ENCODE results near the gene CACNA1S. TPM values are rescaled to one million over a fixed set of nuclear protein-coding genes. Genes with fewer than 3 reads are reported as not detected.

Gene CACNA1S
- total and polyA plus RNA-seq, 2 donors, result 0.05 to 0.09 TPM

DNA sequence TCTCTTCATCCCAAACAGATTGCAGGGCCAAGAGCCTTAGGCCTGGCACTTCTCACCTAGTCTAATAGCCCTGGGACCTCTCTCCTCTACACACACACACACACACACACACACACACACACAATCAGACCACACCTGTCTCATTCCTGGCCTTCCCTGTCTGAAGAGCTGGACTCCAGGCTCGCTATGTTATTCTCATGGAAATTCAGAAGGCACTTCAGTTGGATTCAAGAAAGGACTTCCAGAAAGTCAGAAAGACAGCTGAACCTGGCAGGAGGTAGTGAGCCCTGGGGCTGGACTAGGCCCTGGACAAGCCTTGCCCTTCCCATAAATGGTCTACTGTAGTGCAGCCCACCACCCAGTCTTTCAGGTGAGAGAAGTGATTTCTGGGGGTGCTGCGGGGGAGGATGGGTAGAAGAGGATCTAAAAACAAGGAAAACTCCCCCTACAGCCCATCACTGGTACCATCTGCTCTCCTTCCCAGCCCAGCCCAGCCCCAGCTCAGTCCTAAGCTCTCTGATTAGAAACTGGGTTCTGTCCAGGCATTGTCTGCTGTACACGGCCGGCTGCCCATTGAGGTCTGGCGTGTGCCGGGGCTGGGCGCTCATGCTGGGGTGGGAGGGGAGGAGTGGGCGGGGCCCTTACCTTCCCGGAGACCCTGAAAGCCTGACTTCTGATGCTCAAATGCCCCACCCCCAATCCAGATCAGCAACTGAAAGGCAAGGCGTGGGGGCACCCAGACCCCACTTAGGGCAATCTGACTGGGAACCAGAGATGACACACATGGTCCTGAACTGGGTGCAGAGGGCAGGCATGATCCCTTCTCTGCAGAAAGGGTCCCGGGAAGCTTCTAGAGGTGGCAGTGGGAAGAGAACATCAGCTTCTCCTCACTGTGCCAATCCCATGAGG is 91.3 kb downstream of the CACNA1S start:
- H3K4me3 ChIP-seq (ENCODE audit: low read length in 2 of 2), result peak overlapping the region; percentile 57 to 81
- no peaks in the 10 kb centered on the region for H3K27me3 ChIP-seq (ENCODE audit: control insufficient read depth in 2 of 2, insufficient read depth in 1 of 2, low read length in 1 of 2)
- H3K27ac ChIP-seq (ENCODE audit: low read depth in 1 of 2, low read length in 1 of 2), result peak overlapping the region; percentile 96 to 97
- H3K36me3 ChIP-seq (ENCODE audit: control insufficient read depth in 2 of 2, insufficient read depth in 2 of 2, low read length in 1 of 2), result no peaks in the 10 kb centered on the region
- 84% methylated on average over 11 of the region's 11 CpGs for WGBS
- peak in 4 of 9 donors; percentile 38 to 73 (median 48) for DNase-seq (ENCODE audit: low read depth in 6 of 9, low spot score in 9 of 9)
- peaks cover 0 to 5% of the 10 kb centered on the region in 2 donors for H3K9me3 ChIP-seq (ENCODE audit: control insufficient read depth in 2 of 2, insufficient read depth in 1 of 2, low read length in 1 of 2)
- H3K4me1 ChIP-seq (ENCODE audit: control insufficient read depth in 2 of 2, insufficient read depth in 2 of 2, low read length in 2 of 2), result peaks cover 51 to 86% of the 10 kb centered on the region in 2 donors

DNA sequence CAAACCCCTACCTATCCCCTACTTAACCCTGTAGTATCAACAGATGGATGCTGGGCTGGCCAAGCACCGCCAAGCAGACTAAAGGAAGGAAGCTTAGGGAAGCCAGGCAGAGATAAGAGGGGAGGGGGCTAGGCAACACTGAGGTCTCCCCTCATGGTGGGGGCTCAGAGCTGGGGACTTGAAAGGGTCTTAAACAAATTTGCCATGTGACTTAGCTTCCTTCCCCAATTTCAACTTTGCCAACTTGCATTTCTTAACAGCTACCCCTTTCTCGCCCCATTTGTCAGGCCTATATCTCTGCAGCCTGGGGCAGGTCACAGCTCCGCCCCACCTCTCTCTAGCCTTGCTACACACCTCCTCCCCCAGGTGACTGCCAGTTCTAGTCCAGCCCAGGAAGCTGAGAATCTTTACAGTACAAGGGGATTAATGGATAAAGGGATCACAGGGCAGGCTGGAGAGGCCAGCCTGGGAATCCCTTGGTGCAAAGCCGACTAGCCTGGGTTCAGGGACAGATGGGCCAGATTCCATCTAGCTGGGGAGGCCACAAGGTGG is 92.1 kb downstream of the CACNA1S start:
- H3K27me3 ChIP-seq (ENCODE audit: control insufficient read depth in 2 of 2, insufficient read depth in 1 of 2, low read length in 1 of 2), result no peaks in the 10 kb centered on the region
- peak in 4 of 9 donors; percentile 14 to 71 (median 34) for DNase-seq (ENCODE audit: low read depth in 6 of 9, low spot score in 9 of 9)
- H3K9me3 ChIP-seq (ENCODE audit: control insufficient read depth in 2 of 2, insufficient read depth in 1 of 2, low read length in 1 of 2), result peaks cover 0 to 5% of the 10 kb centered on the region in 2 donors
- no peaks in the 10 kb centered on the region for H3K36me3 ChIP-seq (ENCODE audit: control insufficient read depth in 2 of 2, insufficient read depth in 2 of 2, low read length in 1 of 2)
- peaks cover 48 to 87% of the 10 kb centered on the region in 2 donors for H3K4me1 ChIP-seq (ENCODE audit: control insufficient read depth in 2 of 2, insufficient read depth in 2 of 2, low read length in 2 of 2)
- peak overlapping the region; percentile 12 to 16 for H3K4me3 ChIP-seq (ENCODE audit: low read length in 2 of 2)
- WGBS, result 34% methylated on average over 4 of the region's 4 CpGs
- H3K27ac ChIP-seq (ENCODE audit: low read depth in 1 of 2, low read length in 1 of 2), result peak overlapping the region; percentile 96 to 97

DNA sequence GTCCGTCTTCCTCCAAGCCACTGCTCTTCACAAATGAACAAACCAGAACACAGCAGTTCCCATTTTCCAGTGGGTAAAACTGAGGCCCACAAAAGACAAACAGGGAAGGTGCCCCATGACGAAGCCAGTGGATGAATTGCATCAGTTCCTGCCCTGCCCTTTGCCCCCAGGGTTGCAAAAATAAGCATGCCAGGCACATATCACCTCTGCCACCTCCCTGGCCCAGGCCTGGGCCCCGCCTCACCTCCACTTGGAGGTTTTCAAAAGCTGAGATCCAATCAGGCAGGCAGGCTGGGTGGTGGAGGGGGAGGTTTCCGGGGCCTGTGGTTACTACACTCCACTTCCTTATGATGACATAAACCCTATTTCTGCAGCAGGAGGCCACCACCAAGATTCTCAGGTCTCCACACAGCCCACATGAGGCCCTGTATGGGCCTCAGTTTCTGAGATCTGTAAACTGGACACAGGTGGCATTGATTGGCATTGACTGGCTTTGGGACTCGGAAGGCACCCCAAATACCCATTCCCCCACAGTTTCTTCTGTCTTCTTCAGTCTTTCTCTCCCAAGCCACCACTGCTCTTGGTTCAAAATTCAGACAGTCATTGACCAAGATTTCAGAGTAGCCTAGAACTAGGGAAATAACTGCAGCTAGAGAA is 92.8 kb downstream of the CACNA1S start:
- Histone ChIP-seq H3K27ac (ENCODE audit: low read depth in 1 of 2, low read length in 1 of 2) (peak overlapping the region; percentile 96 to 97), H3K36me3 (ENCODE audit: control insufficient read depth in 2 of 2, insufficient read depth in 2 of 2, low read length in 1 of 2) (no peaks in the 10 kb centered on the region), H3K27me3 (ENCODE audit: control insufficient read depth in 2 of 2, insufficient read depth in 1 of 2, low read length in 1 of 2) (no peaks in the 10 kb centered on the region), H3K4me1 (ENCODE audit: control insufficient read depth in 2 of 2, insufficient read depth in 2 of 2, low read length in 2 of 2) (peaks cover 48 to 84% of the 10 kb centered on the region in 2 donors), H3K9me3 (ENCODE audit: control insufficient read depth in 2 of 2, insufficient read depth in 1 of 2, low read length in 1 of 2) (peaks cover 0 to 5% of the 10 kb centered on the region in 2 donors), H3K4me3 (ENCODE audit: low read length in 2 of 2) (peak overlapping the region; percentile 12 to 16)
- peak; percentile 65 to 96 (median 87) for DNase-seq (ENCODE audit: low read depth in 6 of 9, low spot score in 9 of 9)
- WGBS, result 22% methylated on average over 5 of the region's 5 CpGs

DNA sequence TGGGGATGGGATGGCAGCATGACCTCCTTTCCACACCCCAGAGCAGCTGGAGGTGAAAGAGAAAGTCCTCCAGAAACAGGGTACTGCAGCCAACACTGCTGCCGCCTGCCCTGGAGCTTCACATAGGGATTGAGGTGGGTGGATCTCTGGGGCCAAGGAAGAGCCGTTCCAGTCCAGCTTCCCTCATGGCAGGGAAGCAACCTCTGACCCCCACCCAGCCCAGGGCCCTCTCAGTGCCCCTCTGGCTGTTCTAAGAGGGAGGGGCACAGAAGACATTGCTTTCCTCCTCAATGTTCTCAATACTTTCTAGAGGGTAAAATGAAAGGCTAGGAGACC is 94.4 kb downstream of the CACNA1S start:
- DNase-seq (ENCODE audit: low read depth in 6 of 9, low spot score in 9 of 9), result peak in 1 of 9 donors; percentile 20
- H3K4me3 ChIP-seq (ENCODE audit: low read length in 2 of 2), result no peak overlapping the region
- H3K9me3 ChIP-seq (ENCODE audit: control insufficient read depth in 2 of 2, insufficient read depth in 1 of 2, low read length in 1 of 2), result peaks cover 0 to 5% of the 10 kb centered on the region in 2 donors
- peaks cover 48 to 81% of the 10 kb centered on the region in 2 donors for H3K4me1 ChIP-seq (ENCODE audit: control insufficient read depth in 2 of 2, insufficient read depth in 2 of 2, low read length in 2 of 2)
- H3K27ac ChIP-seq (ENCODE audit: low read depth in 1 of 2, low read length in 1 of 2), result peak overlapping the region in 1 of 2 donors; percentile 57
- 96% methylated on average over 2 of the region's 2 CpGs for WGBS
- H3K27me3 ChIP-seq (ENCODE audit: control insufficient read depth in 2 of 2, insufficient read depth in 1 of 2, low read length in 1 of 2), result no peaks in the 10 kb centered on the region
- H3K36me3 ChIP-seq (ENCODE audit: control insufficient read depth in 2 of 2, insufficient read depth in 2 of 2, low read length in 1 of 2), result no peaks in the 10 kb centered on the region

DNA sequence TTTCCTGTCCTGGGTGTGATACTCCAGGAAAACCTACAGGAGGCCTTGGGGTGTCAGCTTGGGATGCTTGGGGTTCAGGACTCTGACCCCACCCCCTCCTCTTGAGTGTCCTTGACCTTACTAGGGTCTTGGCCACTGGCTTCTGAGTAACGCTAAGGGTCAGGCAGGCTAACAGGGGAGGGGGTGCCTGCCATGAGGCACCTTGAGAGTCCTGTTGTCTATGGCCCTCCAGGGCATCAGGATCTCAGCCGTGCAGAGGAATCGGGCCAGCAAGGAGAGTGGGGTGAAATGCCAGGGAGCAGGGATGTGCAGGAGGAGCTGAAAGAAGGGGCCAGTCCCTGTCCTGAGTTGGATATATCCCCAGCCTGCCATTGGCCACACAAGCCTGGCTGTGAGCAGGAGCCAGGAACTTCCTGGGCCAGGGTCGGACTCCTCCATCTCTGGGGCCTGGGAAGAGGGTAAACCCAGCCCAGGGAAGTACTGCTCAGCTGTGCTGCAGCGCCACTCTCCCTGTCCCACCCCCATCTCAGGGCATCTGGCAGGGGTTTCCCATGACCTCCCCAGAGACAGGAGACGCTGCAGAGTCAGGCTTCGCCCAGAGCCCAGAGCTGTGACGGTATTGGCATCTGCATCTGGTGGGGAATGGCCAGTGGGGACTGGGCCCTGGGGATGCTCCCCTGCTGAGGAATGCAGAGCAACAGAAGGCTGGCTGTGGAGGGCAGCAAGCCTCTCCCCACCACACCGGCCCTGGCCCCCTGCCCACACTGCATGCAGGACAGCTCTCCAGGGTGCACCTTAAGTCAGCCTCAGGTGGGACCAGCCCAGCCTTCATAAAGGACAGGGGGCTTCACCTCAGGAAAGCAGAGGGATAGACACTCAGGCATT is 95.0 kb downstream of the CACNA1S start:
- DNase-seq (ENCODE audit: low read depth in 6 of 9, low spot score in 9 of 9), result peak in 1 of 9 donors; percentile 18
- peak overlapping the region in 1 of 2 donors; percentile 57 for H3K27ac ChIP-seq (ENCODE audit: low read depth in 1 of 2, low read length in 1 of 2)
- H3K36me3 ChIP-seq (ENCODE audit: control insufficient read depth in 2 of 2, insufficient read depth in 2 of 2, low read length in 1 of 2), result no peaks in the 10 kb centered on the region
- no peaks in the 10 kb centered on the region for H3K27me3 ChIP-seq (ENCODE audit: control insufficient read depth in 2 of 2, insufficient read depth in 1 of 2, low read length in 1 of 2)
- 92% methylated on average over 9 of the region's 9 CpGs for WGBS
- H3K9me3 ChIP-seq (ENCODE audit: control insufficient read depth in 2 of 2, insufficient read depth in 1 of 2, low read length in 1 of 2), result peaks cover 0 to 5% of the 10 kb centered on the region in 2 donors
- H3K4me3 ChIP-seq (ENCODE audit: low read length in 2 of 2), result no peak overlapping the region
- peaks cover 47 to 75% of the 10 kb centered on the region in 2 donors for H3K4me1 ChIP-seq (ENCODE audit: control insufficient read depth in 2 of 2, insufficient read depth in 2 of 2, low read length in 2 of 2)

DNA sequence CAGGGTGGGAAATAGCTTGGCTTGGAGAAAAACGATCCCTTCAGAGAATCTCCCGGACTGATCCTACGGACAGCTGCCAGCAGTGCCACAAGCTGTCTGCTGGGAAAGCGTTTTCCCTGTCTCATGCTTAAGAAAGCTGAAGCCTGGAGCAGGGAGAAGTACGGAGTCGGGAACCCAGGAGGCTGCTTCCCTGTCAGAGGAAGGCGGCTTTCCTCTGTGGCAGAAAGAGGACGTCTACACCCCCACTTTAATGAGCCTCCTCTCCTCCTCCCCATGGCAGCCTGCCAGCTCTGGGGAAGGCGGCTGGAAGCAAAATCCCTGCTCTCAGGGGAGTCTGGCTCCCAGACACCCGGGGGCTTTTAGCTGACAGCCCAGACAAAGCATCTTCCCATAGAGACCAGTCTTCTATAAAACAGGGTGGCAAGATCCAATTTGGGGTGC is 96.0 kb downstream of the CACNA1S start:
- Histone ChIP-seq H3K4me3 (ENCODE audit: low read length in 2 of 2) (no peak overlapping the region), H3K27me3 (ENCODE audit: control insufficient read depth in 2 of 2, insufficient read depth in 1 of 2, low read length in 1 of 2) (no peaks in the 10 kb centered on the region), H3K4me1 (ENCODE audit: control insufficient read depth in 2 of 2, insufficient read depth in 2 of 2, low read length in 2 of 2) (peaks cover 38 to 65% of the 10 kb centered on the region in 2 donors), H3K36me3 (ENCODE audit: control insufficient read depth in 2 of 2, insufficient read depth in 2 of 2, low read length in 1 of 2) (no peaks in the 10 kb centered on the region), H3K27ac (ENCODE audit: low read depth in 1 of 2, low read length in 1 of 2) (peak overlapping the region in 1 of 2 donors; percentile 41), H3K9me3 (ENCODE audit: control insufficient read depth in 2 of 2, insufficient read depth in 1 of 2, low read length in 1 of 2) (peaks cover 0 to 5% of the 10 kb centered on the region in 2 donors)
- no peak for DNase-seq (ENCODE audit: low read depth in 6 of 9, low spot score in 9 of 9)
- WGBS, result 75% methylated on average over 10 of the region's 10 CpGs

DNA sequence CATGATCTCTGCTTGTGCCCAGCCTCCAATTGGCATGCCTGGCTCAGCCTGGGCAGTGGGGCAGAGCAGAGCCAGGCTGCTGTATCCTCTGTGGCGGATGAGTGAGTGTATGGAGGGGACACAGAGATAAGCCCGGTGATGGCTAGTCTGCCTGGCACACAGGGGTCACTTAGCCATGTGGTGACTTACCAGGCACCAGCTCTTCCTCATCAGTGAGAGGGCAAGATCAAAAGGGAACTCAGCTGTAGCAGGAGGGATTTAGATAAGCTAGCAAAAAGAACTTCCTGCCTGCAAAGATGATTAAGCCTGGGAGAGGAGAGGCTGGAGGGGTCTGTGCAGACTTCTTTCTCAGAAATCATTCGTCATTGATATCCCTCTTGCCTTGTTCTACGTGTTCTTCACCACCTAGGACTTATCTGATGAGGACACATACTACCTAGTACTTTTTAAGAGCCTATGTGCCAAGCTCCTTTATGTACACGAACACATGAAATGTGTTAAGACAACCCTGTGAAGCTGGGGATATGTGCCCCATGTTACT is 96.6 kb downstream of the CACNA1S start:
- peaks cover 33 to 59% of the 10 kb centered on the region in 2 donors for H3K4me1 ChIP-seq (ENCODE audit: control insufficient read depth in 2 of 2, insufficient read depth in 2 of 2, low read length in 2 of 2)
- H3K36me3 ChIP-seq (ENCODE audit: control insufficient read depth in 2 of 2, insufficient read depth in 2 of 2, low read length in 1 of 2), result no peaks in the 10 kb centered on the region
- DNase-seq (ENCODE audit: low read depth in 6 of 9, low spot score in 9 of 9), result peak in 1 of 9 donors; percentile 27
- peaks cover 0 to 5% of the 10 kb centered on the region in 2 donors for H3K9me3 ChIP-seq (ENCODE audit: control insufficient read depth in 2 of 2, insufficient read depth in 1 of 2, low read length in 1 of 2)
- H3K27me3 ChIP-seq (ENCODE audit: control insufficient read depth in 2 of 2, insufficient read depth in 1 of 2, low read length in 1 of 2), result no peaks in the 10 kb centered on the region
- peak overlapping the region in 1 of 2 donors; percentile 41 for H3K27ac ChIP-seq (ENCODE audit: low read depth in 1 of 2, low read length in 1 of 2)
- WGBS, result 78% methylated on average over 5 of the region's 5 CpGs
- no peak overlapping the region for H3K4me3 ChIP-seq (ENCODE audit: low read length in 2 of 2)

DNA sequence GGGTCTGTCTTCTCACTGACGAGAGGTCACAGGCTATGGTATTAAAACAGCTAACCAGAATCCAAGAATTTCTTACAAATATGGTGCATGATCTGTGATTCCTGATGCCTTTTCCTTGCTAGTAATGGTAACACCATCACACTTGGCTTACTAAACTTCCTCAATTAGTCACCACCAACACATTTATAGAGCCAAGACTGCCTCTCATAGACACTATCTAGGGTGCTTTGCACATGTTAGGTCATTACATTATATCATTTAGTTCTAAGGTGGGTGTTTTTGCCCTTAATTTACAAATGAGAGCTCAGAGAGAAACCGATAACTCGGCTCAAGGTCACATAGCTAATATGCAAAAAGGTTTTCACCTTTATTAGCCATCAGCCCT is 97.4 kb downstream of the CACNA1S start:
- H3K4me3 ChIP-seq (ENCODE audit: low read length in 2 of 2), result no peak overlapping the region
- no peaks in the 10 kb centered on the region for H3K27me3 ChIP-seq (ENCODE audit: control insufficient read depth in 2 of 2, insufficient read depth in 1 of 2, low read length in 1 of 2)
- H3K9me3 ChIP-seq (ENCODE audit: control insufficient read depth in 2 of 2, insufficient read depth in 1 of 2, low read length in 1 of 2), result no peaks in the 10 kb centered on the region
- peaks cover 26 to 51% of the 10 kb centered on the region in 2 donors for H3K4me1 ChIP-seq (ENCODE audit: control insufficient read depth in 2 of 2, insufficient read depth in 2 of 2, low read length in 2 of 2)
- no peaks in the 10 kb centered on the region for H3K36me3 ChIP-seq (ENCODE audit: control insufficient read depth in 2 of 2, insufficient read depth in 2 of 2, low read length in 1 of 2)
- DNase-seq (ENCODE audit: low read depth in 6 of 9, low spot score in 9 of 9), result no peak
- WGBS, result 96% methylated on average over 3 of the region's 3 CpGs
- no peak overlapping the region for H3K27ac ChIP-seq (ENCODE audit: low read depth in 1 of 2, low read length in 1 of 2)
